ENCODE results near the gene KRTAP10-10.

- TF ChIP-seq CTCF (IDR thresholded peaks at IDR 0.05) (no peak), EZH2 (IDR thresholded peaks at IDR 0.05) (no peak)
Observed at GRCh38 chr21:44616591-44616926, 20.6 kb upstream of the KRTAP10-10 start.

Measured in neural progenitor cell (in vitro differentiated cells).